HG02938 (cell line): ENCODE results near the gene PLAAT1.

ENCODE experiments used
- ATAC-seq: cut with Tn5 transposase; IDR thresholded peaks from one replicate; pipeline ENCODE4 v1.9.1; 2021; ENCODE audit warnings: mild to moderate bottlenecking, moderate library complexity; ENCODE audit not compliant: unreplicated experiment

Gene PLAAT1

GRCh38 chr3:193250492-193250891, 9.5 kb downstream of the PLAAT1 start:
- ATAC-seq: no peak

GRCh38 chr3:193253986-193254660, 13.1 kb downstream of the PLAAT1 start:
- no peak for ATAC-seq

- no peak for ATAC-seq
These were observed 20.9 kb downstream of the PLAAT1 start for GRCh38 chr3:193261970-193262369.

GRCh38 chr3:193262707-193263106, 21.7 kb downstream of the PLAAT1 start:
- no peak for ATAC-seq

GRCh38 chr3:193269343-193270028, 28.5 kb downstream of the PLAAT1 start:
- no peak for ATAC-seq

GRCh38 chr3:193270451-193270850, 29.4 kb downstream of the PLAAT1 start:
- ATAC-seq: no peak

GRCh38 chr3:193271101-193271840, 30.2 kb downstream of the PLAAT1 start:
- no peak for ATAC-seq

GRCh38 chr3:193292386-193292785, 51.4 kb downstream of the PLAAT1 start:
- ATAC-seq: no peak

GRCh38 chr3:193295985-193296384, 55.0 kb downstream of the PLAAT1 start:
- ATAC-seq: no peak

GRCh38 chr3:193297421-193297820, 56.4 kb downstream of the PLAAT1 start:
- ATAC-seq: no peak

- no peak for ATAC-seq
These were observed 60.4 kb downstream of the PLAAT1 start for GRCh38 chr3:193301433-193301832.

GRCh38 chr3:193305356-193305755, 64.3 kb downstream of the PLAAT1 start:
- ATAC-seq: no peak

- ATAC-seq: no peak
These were observed 70.1 kb downstream of the PLAAT1 start for GRCh38 chr3:193310914-193311723.

- ATAC-seq: no peak
These were observed 72.3 kb downstream of the PLAAT1 start for GRCh38 chr3:193313061-193313958.

- no peak for ATAC-seq
These were observed 73.1 kb downstream of the PLAAT1 start for GRCh38 chr3:193314161-193314560.

GRCh38 chr3:193317682-193318300, 76.8 kb downstream of the PLAAT1 start:
- ATAC-seq: no peak
